Activated naive CD8-positive, alpha-beta T cell treated with anti-CD3 and anti-CD28 coated beads, Interleukin-2, amount 50 U/mL, for 24 hours (primary cell): ENCODE data around the gene PRKX.
"Not testable (repeated sequence)": the region's sequence is repeated elsewhere in the genome, so short reads cannot be mapped to it uniquely, and the experiment has no call there.

Experiments used
- ATAC-seq: fragments of 150-1000 bp; cut with Tn5 transposase; one replicate; pipeline ENCODE4 v1.10.0; 2021
- DNase-seq: peaks from one replicate; pipeline ENCODE4 v3.0.0; 2021
- H3K27ac Mint-ChIP-seq: one replicate; pipeline ENCODE4 v1.8.0; 2021; ENCODE audit warnings: mild to moderate bottlenecking, mixed read lengths
- H3K27me3 Mint-ChIP-seq: one replicate; pipeline ENCODE4 v1.8.0; 2021; ENCODE audit warnings: mixed read lengths
- H3K36me3 Mint-ChIP-seq: one replicate; pipeline ENCODE4 v1.8.0; 2021; ENCODE audit warnings: low read depth, mixed read lengths
- H3K4me1 Mint-ChIP-seq: one replicate; pipeline ENCODE4 v1.8.0; 2021; ENCODE audit warnings: mixed read lengths
- H3K4me3 Mint-ChIP-seq: one replicate; pipeline ENCODE4 v1.8.0; 2021; ENCODE audit warnings: mild to moderate bottlenecking, moderate library complexity, mixed read lengths
- H3K9me3 Mint-ChIP-seq: one replicate; pipeline ENCODE4 v1.8.0; 2021; ENCODE audit warnings: mixed read lengths

Gene PRKX

GRCh38 chrX:3717742-3718420 is 4.4 kb upstream of the PRKX start:
- ATAC-seq (no peak), DNase-seq (no peak)
- H3K4me1 Mint-ChIP-seq, result no peaks in the 10 kb centered on the region
- H3K4me3 Mint-ChIP-seq, result no peak overlapping the region
- no peaks in the 10 kb centered on the region for H3K27me3 Mint-ChIP-seq
- H3K9me3 Mint-ChIP-seq, result no peaks in the 10 kb centered on the region
- H3K36me3 Mint-ChIP-seq, result no peaks in the 10 kb centered on the region
- H3K27ac Mint-ChIP-seq, result no peak overlapping the region

DNA sequence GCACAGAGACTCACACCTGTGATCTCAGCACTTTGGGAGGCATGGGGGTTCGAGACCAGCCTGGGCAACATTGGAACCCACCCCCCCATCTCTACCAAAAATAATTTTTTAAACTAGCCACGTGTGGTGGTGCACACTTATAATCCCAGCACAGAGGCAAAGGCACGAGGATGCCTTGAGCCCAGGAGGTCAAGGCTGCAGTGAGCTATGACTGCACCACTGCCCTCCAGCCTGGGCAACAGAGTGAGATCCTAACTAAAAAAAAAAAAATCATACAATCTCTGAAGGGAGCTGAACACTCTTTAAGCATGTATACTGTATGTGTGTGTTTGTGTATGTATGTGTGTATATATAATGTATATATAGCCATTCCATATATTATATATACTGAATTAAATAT is 2.5 kb upstream of the PRKX start:
- Mint-ChIP-seq H3K27me3 (no peaks in the 10 kb centered on the region), H3K9me3 (no peaks in the 10 kb centered on the region), H3K36me3 (peaks cover 2% of the 10 kb centered on the region), H3K4me1 (peaks cover 5% of the 10 kb centered on the region), H3K4me3 (no peak overlapping the region), H3K27ac (no peak overlapping the region)
- no peak for DNase-seq
- no peak for ATAC-seq

GRCh38 chrX:3714706-3715479 is 1.4 kb upstream of the PRKX start:
- not testable (repeated sequence) for H3K36me3 Mint-ChIP-seq, H3K9me3 Mint-ChIP-seq, H3K27ac Mint-ChIP-seq, ATAC-seq, DNase-seq, H3K4me1 Mint-ChIP-seq, H3K4me3 Mint-ChIP-seq, H3K27me3 Mint-ChIP-seq

GRCh38 chrX:3713937-3714434 is 537 bp upstream of the PRKX start:
- Mint-ChIP-seq H3K4me1 (peaks cover 13% of the 10 kb centered on the region), H3K4me3 (peak overlapping the region; percentile 70), H3K36me3 (peaks cover 2% of the 10 kb centered on the region), H3K27ac (peak overlapping the region; percentile 39), H3K9me3 (no peaks in the 10 kb centered on the region), H3K27me3 (no peaks in the 10 kb centered on the region)
- ATAC-seq (no peak), DNase-seq (no peak)

- DNase-seq, result no peak
- no peak for ATAC-seq
- no peaks in the 10 kb centered on the region for H3K27me3 Mint-ChIP-seq
- peak overlapping the region; percentile 95 for H3K4me3 Mint-ChIP-seq
- no peaks in the 10 kb centered on the region for H3K9me3 Mint-ChIP-seq
- peaks cover 4% of the 10 kb centered on the region for H3K36me3 Mint-ChIP-seq
- peaks cover 23% of the 10 kb centered on the region for H3K4me1 Mint-ChIP-seq
- H3K27ac Mint-ChIP-seq, result peak overlapping the region; percentile 95
These were observed 602 bp downstream of the PRKX start for GRCh38 chrX:3712870-3713224.

- DNase-seq (no peak), ATAC-seq (no peak)
- H3K4me3 Mint-ChIP-seq, result peak overlapping the region; percentile 95
- no peaks in the 10 kb centered on the region for H3K9me3 Mint-ChIP-seq
- peaks cover 4% of the 10 kb centered on the region for H3K36me3 Mint-ChIP-seq
- H3K27ac Mint-ChIP-seq, result peak overlapping the region; percentile 95
- no peaks in the 10 kb centered on the region for H3K27me3 Mint-ChIP-seq
- H3K4me1 Mint-ChIP-seq, result peaks cover 27% of the 10 kb centered on the region
These were observed 1.2 kb downstream of the PRKX start for GRCh38 chrX:3712051-3712869.

DNA sequence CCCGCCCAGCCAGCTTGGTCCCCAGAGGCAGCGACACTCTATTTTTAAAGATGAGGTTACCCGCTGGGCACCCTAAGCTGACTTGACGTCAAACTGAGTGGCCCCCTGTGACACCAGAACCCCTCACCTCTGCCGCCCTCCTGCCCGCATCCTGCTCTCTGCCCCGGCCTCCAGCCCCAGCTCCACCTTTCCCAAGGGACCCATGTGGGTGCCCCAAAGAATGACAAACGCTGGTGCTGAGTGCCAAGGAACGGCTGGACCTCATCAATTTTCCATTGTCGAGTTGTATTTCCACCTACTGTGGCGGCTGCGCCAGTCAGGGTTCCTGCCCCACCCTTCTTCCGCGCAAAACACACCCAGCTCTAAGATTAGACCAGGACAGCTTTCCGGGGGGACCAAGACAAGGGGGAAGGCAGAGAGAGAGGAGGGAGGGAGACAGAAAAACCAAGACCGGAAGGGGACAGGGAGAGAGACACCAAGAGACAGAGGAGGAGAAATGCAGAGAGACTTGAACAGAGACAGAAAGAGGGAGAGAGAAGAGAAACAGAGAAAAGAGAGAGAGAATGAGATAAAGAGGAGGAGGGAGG is 2.0 kb downstream of the PRKX start:
- H3K4me1 Mint-ChIP-seq, result peaks cover 34% of the 10 kb centered on the region
- DNase-seq, result peak; percentile 20
- peak overlapping the region; percentile 95 for H3K27ac Mint-ChIP-seq
- H3K4me3 Mint-ChIP-seq, result peak overlapping the region; percentile 95
- peaks cover 7% of the 10 kb centered on the region for H3K36me3 Mint-ChIP-seq
- H3K27me3 Mint-ChIP-seq, result no peaks in the 10 kb centered on the region
- ATAC-seq, result peak; percentile 30
- no peaks in the 10 kb centered on the region for H3K9me3 Mint-ChIP-seq

DNA sequence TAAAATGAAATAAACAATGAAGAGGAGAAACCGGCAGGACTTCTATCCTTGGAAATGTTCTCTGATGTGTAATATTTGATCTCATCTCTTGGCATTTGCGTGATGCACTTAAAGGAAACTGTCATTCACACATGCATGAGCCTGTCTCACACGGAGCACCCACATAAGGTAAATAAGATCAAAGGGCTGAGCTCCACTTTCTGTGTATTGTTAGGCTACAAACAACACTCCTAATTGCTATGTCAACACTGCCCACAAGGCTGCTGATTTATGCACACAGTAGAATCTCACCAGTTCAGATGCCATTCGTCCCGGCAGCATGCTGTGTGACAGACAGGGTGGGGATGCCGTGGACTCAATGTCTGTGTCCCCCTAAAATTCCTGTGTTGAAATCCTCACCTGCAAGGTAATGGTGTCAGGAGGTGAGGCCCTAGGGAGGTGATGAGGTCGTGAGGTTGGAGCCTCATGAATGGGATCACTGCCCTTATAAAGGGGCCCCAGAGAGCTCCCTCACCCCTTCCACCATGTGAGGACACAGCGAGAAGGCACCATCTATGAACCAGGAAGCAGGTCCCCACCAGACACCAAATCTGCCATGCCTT is 5.7 kb downstream of the PRKX start:
- H3K27me3 Mint-ChIP-seq, H3K9me3 Mint-ChIP-seq, DNase-seq: not testable (repeated sequence)
- Mint-ChIP-seq H3K36me3 (peaks cover 25% of the 10 kb centered on the region), H3K4me3 (peak overlapping the region; percentile 30), H3K4me1 (peaks cover 65% of the 10 kb centered on the region), H3K27ac (peak overlapping the region; percentile 78)
- peak; percentile 48 for ATAC-seq

GRCh38 chrX:3706481-3706880 is 7.0 kb downstream of the PRKX start:
- peaks cover 67% of the 10 kb centered on the region for H3K4me1 Mint-ChIP-seq
- peaks cover 24% of the 10 kb centered on the region for H3K36me3 Mint-ChIP-seq
- ATAC-seq, result no peak
- DNase-seq, result no peak
- no peaks in the 10 kb centered on the region for H3K9me3 Mint-ChIP-seq
- H3K27me3 Mint-ChIP-seq, result no peaks in the 10 kb centered on the region
- peak overlapping the region; percentile 42 for H3K27ac Mint-ChIP-seq
- H3K4me3 Mint-ChIP-seq, result no peak overlapping the region

GRCh38 chrX:3703251-3703650 is 10.2 kb downstream of the PRKX start:
- H3K36me3 Mint-ChIP-seq, result peaks cover 24% of the 10 kb centered on the region

GRCh38 chrX:3702095-3702494 is 11.4 kb downstream of the PRKX start:
- not testable (repeated sequence) for H3K9me3 Mint-ChIP-seq, ATAC-seq, H3K4me3 Mint-ChIP-seq, DNase-seq, H3K27me3 Mint-ChIP-seq
- Mint-ChIP-seq H3K27ac (peak overlapping the region; percentile 8), H3K4me1 (peaks cover 65% of the 10 kb centered on the region), H3K36me3 (peaks cover 22% of the 10 kb centered on the region)

More at GRCh38 chrX:3703251-3703650, 10.2 kb downstream of the PRKX start:
- not testable (repeated sequence) for DNase-seq, H3K27ac Mint-ChIP-seq, H3K9me3 Mint-ChIP-seq, H3K27me3 Mint-ChIP-seq, H3K4me3 Mint-ChIP-seq, ATAC-seq
- peaks cover 68% of the 10 kb centered on the region for H3K4me1 Mint-ChIP-seq

DNA sequence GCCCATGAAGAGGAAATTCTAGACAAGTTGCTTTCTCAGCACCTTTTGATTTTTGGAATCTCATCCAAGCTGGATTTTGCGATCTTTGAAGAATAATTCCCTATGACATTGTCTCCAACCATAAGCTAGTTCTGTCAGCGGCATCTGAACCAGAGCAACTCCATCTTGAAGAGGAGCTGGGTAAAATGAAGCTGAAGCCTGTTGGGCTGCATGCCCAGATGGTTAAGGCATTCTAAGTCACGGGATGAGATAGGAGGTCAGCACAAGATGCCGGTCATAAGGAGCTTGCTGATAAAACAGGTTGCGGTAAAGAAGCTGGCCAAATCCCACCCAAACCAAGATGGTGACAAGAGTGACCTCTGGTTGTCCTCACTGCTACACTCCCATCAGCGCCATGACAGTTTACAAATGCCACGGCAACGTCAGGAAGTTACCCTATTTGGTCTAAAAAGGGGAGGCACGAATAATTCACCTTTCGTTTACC is 12.0 kb downstream of the PRKX start:
- not testable (repeated sequence) for H3K27me3 Mint-ChIP-seq, H3K9me3 Mint-ChIP-seq, H3K4me3 Mint-ChIP-seq, DNase-seq, ATAC-seq
- peaks cover 20% of the 10 kb centered on the region for H3K36me3 Mint-ChIP-seq
- H3K4me1 Mint-ChIP-seq, result peaks cover 60% of the 10 kb centered on the region
- H3K27ac Mint-ChIP-seq, result peak overlapping the region; percentile 86

DNA sequence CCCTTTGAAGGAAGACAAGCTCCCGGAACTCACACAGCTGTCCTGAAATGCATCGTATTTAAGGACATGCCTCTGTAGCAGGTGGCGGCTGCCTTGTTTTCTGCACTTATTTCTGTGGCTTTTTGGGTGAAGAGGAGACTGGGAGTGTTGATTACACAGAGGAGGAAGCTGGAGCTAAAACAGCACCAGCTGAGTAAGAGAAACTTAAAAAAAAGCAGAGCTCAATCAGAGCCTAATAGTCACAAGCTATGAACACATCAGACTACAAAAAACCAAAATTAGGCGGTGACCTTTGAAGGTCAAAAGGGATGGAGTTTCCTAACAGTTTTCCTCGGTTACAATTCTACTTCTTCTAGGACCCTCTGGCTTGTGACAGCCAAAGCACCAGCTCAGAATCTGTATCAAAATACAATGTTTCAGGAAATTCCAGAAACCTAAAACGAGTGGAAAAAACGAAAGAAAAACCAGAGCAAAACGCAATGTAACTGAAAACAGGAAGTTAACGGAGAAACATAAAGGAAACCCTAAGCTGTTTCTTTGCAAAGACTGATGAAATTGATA is 13.5 kb downstream of the PRKX start:
- Mint-ChIP-seq H3K9me3 (no peaks in the 10 kb centered on the region), H3K27me3 (no peaks in the 10 kb centered on the region), H3K36me3 (peaks cover 12% of the 10 kb centered on the region), H3K27ac (peak overlapping the region; percentile 86), H3K4me1 (peaks cover 60% of the 10 kb centered on the region), H3K4me3 (peak overlapping the region; percentile 81)
- DNase-seq (no peak), ATAC-seq (peak; percentile 72)
